Activated CD4-positive, alpha-beta T cell treated with anti-CD3 and anti-CD28 coated beads, Interleukin-2, amount 50 U/mL, for 48 hours (primary cell): ENCODE results near the gene GDPD1.
"Not testable (repeated sequence)": the region's sequence is repeated elsewhere in the genome, so short reads cannot be mapped to it uniquely, and the experiment has no call there.

Experiments used
- DNase-seq, 2 experiments: peaks; one replicate each; pipeline ENCODE4 v3.0.0-alpha.2; 2020

GDPD1 gene

DNA sequence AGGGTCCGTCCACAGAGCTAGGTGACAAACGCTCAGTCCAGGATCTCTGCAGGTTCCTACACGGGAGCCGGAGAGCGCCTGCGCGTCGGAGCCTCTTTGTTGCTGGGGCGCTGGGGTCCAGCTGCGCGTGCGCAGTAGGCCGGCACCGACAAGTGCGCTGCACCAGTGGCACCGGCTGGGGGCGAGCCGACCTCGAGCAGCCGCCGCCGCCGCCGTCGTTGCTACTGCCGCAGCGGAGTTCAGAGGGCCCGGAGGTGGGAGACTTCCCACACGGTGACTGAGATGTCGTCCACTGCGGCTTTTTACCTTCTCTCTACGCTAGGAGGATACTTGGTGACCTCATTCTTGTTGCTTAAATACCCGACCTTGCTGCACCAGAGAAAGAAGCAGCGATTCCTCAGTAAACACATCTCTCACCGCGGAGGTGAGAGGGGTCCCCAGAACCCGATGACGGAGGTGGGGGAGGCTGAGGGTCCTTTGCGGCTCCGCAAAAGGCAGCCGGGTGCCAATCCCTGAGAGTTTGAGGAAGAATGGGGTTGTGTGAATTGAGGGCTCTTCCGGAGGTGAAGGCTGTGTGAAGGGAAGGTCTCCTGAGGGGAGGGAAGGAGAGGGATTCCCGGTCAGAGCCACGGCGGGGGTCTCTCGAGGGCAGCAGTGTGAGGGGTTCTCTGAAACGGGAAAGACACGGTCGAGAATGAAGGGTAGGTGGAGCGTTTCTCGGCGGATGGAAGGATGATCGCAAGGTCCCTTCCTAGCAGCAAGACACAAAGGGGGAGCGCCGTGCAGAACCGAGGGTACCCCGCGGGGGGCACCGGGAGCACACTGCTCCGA, at the start of gene GDPD1:
TSS of gene GDPD1 (plus strand) at position 184 of the 831 bp plus-strand sequence. CDS start at position 283, 99 bp downstream.
- peak; percentile 96 to 97 for DNase-seq

DNA sequence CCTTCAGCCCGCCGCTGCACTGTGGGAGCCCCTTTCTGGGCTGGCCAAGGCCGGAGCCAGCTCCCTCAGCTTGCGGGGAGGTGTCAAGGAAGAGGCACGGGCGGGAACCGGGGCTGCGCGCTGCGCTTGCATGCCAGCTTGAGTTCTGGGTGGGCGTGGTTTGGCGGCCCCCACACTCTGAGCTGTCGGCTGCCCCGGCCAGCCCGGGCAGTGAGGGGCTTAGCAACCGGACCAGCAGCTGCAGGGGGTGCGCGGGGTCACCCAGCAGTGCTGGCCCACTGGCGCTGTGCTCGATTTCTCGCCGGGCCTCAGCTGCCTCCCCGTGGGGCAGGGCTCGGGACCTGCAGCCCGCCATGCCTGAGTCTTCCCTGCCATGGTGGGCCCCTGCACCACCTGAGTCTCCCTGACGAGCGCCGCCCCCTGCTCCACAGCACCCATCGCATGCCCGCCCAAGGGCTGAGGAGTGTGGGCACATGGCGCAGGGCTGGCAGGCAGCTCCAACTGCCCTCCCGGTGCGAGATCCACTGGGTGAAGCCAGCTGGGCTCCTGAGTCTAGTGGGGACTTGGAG, 47.8 kb upstream of the GDPD1 start:
- no peak for DNase-seq

DNA sequence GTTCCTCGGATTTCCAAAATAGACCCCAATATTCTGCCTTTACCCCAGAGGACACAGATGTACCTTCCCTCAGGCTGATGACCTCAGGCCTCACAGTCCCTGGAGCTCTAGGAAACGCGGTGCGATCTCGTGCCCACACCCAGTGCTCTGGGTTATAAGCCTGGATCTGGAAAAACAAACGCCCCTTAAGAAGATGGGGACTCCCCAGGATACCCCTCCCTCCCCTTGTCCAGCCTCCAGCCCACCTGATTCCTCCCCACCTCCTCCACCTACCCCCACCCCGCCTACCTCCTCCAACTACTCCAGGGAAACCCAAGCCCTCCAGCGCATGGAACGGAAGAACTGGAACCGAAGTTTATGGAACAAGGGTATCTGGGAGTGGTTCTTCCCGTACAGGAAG, 45.6 kb upstream of the GDPD1 start:
- DNase-seq, result no peak

GRCh38 chr17:59175076-59175475, 45.2 kb upstream of the GDPD1 start:
- DNase-seq, result no peak

- DNase-seq, result no peak
Observed at GRCh38 chr17:59178266-59178985, 41.9 kb upstream of the GDPD1 start.

DNA sequence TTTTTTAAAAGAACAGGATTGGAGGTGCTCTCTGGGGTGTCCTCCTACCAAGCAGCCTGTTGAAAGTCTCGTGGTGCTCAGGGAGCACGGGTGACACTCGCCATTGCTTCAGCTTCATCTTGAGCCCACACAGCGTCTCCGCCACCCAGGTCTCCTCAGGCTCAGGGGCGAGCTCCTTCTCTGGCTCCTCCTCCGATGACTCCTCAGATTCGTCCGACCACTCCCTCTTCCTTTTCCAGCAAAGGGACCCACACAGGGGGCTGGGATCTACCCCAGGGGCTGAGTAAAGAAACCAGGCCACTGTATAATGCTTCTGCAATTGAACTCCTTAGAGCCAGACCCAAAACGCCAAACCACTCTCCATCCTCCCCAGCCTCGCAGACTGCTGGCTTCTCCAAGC, 40.7 kb upstream of the GDPD1 start:
- DNase-seq, result not testable (repeated sequence)

GRCh38 chr17:59180626-59181025, 39.7 kb upstream of the GDPD1 start:
- DNase-seq, result no peak

- no peak for DNase-seq
Observed at GRCh38 chr17:59181481-59181880, 38.8 kb upstream of the GDPD1 start.

- no peak for DNase-seq
Observed at GRCh38 chr17:59185997-59186396, 34.3 kb upstream of the GDPD1 start.

DNA sequence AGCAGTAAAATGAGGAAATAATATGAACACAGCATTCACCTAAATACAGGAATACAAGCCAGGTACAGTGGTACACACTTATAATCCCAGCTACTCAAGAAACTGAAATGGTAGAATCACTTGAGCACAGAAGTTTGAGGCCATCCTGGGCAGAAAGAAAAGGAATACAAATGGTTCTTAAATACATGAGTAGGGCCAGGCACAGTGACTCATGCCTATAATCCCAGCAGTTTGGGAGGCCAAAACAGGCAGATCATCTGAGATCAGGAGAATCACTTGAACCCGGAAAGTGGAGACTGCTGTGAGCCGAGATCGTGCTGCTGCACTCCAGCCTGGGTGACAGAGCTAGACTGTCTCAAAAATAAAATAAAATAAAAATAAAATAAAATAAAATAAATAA, 33.5 kb upstream of the GDPD1 start:
- DNase-seq, result no peak

- DNase-seq, result no peak
Observed at GRCh38 chr17:59190806-59191205, 29.5 kb upstream of the GDPD1 start.

- DNase-seq, result no peak
Observed at GRCh38 chr17:59193336-59193862, 26.9 kb upstream of the GDPD1 start.

DNA sequence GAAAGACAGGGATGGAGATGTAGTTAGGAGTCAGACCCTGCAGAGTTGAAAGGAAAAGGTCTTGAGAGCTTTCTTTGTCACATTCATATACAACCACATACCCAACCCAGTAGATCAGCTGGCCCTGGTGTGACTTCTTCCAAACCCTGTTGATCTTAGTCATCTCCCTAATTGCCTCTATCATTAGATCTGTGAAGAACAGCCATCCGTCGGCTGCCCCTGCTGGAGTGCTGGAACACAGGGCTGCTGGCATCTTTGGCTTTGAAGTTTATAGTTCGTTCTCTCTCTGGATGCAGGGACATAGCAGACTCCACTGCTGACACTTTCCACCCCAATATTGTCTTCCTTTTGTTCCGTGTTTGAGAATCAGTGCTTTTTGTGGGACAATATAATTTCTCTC, 20.9 kb upstream of the GDPD1 start:
- DNase-seq, result no peak

GRCh38 chr17:59202320-59202719, 18.0 kb upstream of the GDPD1 start:
- DNase-seq, result no peak

- no peak for DNase-seq
Observed at GRCh38 chr17:59219370-59219769, 941 bp upstream of the GDPD1 start.

DNA sequence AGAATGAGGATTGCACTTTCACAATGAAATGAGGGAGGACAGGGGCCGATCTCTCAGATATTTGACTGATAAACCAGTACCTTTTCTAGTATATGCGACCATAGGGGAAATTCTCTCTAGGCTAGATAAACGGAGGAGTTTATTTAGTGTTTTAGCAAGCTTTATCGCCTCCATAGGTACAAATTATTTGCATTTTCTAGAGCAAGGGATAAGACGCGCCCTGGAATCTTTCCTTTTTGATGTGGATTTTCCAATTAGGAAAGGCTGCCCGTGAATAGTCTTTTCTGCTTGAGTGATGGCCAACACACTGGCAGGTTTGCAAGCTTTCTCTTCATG, 351 bp upstream of the GDPD1 start:
- DNase-seq, result no peak

GRCh38 chr17:59221159-59221847, 992 bp downstream of the GDPD1 start:
- DNase-seq, result no peak

DNA sequence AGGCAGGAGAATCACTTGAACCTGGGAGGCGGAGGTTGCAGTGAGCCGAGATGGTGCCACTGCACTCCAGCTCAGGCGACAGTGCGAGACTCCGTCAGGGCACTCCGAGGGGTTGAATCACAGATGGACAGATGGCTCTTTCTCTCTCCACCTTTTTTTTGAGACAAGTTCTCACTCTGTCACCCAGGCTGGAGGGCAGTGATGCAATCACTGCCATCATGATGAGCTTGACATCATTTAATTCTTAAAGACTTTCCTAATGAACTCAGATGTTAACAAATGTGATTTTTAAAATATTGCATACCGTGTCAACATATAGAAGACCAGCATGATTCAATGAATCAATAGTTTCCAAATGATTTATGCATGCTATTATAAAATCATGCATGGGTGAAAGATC, 3.5 kb downstream of the GDPD1 start:
- DNase-seq, result no peak

DNA sequence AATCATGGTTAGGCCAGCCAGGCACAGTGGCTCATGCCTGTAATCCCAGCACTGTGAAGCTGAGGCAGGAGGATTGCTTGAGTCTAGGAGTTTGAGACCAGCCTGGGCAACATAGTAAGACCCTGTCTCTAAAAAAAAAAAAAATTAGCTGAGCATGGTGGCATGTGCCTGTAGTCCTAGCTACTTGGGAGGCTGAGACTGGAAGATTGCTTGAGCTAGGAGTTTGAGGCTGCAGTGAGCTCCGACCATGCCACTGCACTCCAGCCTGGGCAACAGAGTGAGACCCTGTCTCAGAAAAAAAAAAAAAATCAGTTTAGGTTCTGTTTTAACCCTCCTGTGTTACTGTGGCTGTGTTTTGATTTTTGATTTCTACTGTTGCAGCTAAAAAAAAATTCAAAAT, 8.3 kb downstream of the GDPD1 start:
- not testable (repeated sequence) for DNase-seq

GRCh38 chr17:59230764-59231163, 10.5 kb downstream of the GDPD1 start:
- DNase-seq, result no peak

- DNase-seq, result no peak
Observed at GRCh38 chr17:59234631-59235030, 14.3 kb downstream of the GDPD1 start.

DNA sequence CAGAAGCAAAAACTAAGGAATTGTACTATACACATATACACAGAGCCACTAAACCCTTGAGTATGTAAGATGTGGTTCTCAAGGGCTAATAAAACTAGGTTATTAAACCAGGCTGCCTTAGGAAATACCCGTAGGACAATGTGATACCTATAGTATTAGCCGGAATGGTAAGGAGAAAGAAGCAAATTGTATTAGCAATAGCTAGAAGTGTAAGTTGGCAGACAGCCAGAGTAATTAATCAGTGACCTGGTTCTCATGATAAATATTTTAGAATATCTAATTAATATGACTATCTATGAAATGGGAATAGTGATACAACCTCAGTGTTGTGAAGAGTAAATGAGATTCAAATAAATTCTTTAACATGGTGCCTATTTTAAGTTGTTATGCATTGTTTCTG, 18.6 kb downstream of the GDPD1 start:
- DNase-seq, result no peak

- DNase-seq, result no peak
Observed at GRCh38 chr17:59244081-59244480, 23.8 kb downstream of the GDPD1 start.
